ENCODE results near the gene EIF2S3.
"Not testable (repeated sequence)": the region's sequence is repeated elsewhere in the genome, so short reads cannot be mapped to it uniquely, and the experiment has no call there.

EIF2S3 gene

DNA sequence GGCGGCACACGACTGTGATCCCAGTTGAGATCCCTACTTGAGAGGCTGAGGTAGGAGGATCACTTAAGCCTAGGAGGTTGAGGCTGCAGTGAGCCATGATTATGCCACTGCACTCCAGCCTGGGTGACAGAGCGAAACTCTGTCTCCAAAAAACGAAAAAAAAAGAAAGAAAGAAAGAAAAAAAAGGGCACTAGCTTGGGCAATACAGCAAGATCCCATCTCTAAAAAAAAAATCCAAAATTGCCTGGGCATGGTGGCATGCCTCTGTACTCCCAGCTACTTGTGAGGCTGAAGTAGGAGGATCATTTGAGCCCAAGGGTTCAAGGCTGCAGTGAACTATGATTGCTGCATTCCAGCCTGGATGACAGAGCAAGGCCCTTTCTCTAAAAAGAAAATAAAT is 17.0 kb upstream of the EIF2S3 start:
- TF ChIP-seq OSR1 (CRISPR knock-in tag; IDR thresholded peaks at IDR 0.05), result no peak
- TF ChIP-seq ESRRG (CRISPR knock-in tag; IDR thresholded peaks at IDR 0.05), result no peak
- no peak for TF ChIP-seq SNAI2 (CRISPR knock-in tag; IDR thresholded peaks at IDR 0.05)
- TF ChIP-seq ARNTL (CRISPR knock-in tag; IDR thresholded peaks at IDR 0.05; ENCODE audit: borderline replicate concordance, low read depth), result no peak
- no peak for TF ChIP-seq ZNF8 (CRISPR knock-in tag; IDR thresholded peaks at IDR 0.05)
- TF ChIP-seq POU6F1 (CRISPR knock-in tag; IDR thresholded peaks at IDR 0.05; ENCODE audit: borderline replicate concordance, low read depth), result no peak
- no peak for TF ChIP-seq ZC3H10 (CRISPR knock-in tag; IDR thresholded peaks at IDR 0.05)
- TF ChIP-seq, protein P1, sequence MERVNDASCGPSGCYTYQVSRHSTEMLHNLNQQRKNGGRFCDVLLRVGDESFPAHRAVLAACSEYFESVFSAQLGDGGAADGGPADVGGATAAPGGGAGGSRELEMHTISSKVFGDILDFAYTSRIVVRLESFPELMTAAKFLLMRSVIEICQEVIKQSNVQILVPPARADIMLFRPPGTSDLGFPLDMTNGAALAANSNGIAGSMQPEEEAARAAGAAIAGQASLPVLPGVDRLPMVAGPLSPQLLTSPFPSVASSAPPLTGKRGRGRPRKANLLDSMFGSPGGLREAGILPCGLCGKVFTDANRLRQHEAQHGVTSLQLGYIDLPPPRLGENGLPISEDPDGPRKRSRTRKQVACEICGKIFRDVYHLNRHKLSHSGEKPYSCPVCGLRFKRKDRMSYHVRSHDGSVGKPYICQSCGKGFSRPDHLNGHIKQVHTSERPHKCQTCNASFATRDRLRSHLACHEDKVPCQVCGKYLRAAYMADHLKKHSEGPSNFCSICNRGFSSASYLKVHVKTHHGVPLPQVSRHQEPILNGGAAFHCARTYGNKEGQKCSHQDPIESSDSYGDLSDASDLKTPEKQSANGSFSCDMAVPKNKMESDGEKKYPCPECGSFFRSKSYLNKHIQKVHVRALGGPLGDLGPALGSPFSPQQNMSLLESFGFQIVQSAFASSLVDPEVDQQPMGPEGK (CRISPR knock-in tag; IDR thresholded peaks at IDR 0.05; ENCODE audit: borderline replicate concordance), result no peak
- TF ChIP-seq ISL1 (CRISPR knock-in tag; IDR thresholded peaks at IDR 0.05), result no peak
- no peak for TF ChIP-seq TSHZ2 (CRISPR knock-in tag; IDR thresholded peaks at IDR 0.05)
- no peak for TF ChIP-seq ZFP30 (CRISPR knock-in tag; IDR thresholded peaks at IDR 0.05)
- TF ChIP-seq ZNF70 (CRISPR knock-in tag; IDR thresholded peaks at IDR 0.05), result no peak
- no peak for TF ChIP-seq GLIS3 (CRISPR knock-in tag; IDR thresholded peaks at IDR 0.05)
- TF ChIP-seq, protein P2, sequence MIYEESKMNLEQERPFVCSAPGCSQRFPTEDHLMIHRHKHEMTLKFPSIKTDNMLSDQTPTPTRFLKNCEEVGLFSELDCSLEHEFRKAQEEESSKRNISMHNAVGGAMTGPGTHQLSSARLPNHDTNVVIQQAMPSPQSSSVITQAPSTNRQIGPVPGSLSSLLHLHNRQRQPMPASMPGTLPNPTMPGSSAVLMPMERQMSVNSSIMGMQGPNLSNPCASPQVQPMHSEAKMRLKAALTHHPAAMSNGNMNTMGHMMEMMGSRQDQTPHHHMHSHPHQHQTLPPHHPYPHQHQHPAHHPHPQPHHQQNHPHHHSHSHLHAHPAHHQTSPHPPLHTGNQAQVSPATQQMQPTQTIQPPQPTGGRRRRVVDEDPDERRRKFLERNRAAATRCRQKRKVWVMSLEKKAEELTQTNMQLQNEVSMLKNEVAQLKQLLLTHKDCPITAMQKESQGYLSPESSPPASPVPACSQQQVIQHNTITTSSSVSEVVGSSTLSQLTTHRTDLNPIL (CRISPR knock-in tag; IDR thresholded peaks at IDR 0.05; ENCODE audit: low read depth), result no peak
- no peak for TF ChIP-seq ZNF565 (CRISPR knock-in tag; conservative IDR thresholded peaks at IDR 0.05; ENCODE audit: low read depth)
- no peak for TF ChIP-seq ZFP3 (CRISPR knock-in tag; IDR thresholded peaks at IDR 0.05)
- no peak for TF ChIP-seq TCF4 (CRISPR knock-in tag; IDR thresholded peaks at IDR 0.05; ENCODE audit: borderline replicate concordance)
- no peak for TF ChIP-seq BACH2 (CRISPR knock-in tag; IDR thresholded peaks at IDR 0.05; ENCODE audit: borderline replicate concordance)
- no peak for TF ChIP-seq PPARA (CRISPR knock-in tag; IDR thresholded peaks at IDR 0.05; ENCODE audit: borderline replicate concordance)
- ATAC-seq, result no peak

GRCh38 chrX:24046060-24046459 is 8.7 kb upstream of the EIF2S3 start:
- ATAC-seq, result not testable (repeated sequence)

GRCh38 chrX:24049643-24050042 is 5.1 kb upstream of the EIF2S3 start:
- not testable (repeated sequence) for ATAC-seq

DNA sequence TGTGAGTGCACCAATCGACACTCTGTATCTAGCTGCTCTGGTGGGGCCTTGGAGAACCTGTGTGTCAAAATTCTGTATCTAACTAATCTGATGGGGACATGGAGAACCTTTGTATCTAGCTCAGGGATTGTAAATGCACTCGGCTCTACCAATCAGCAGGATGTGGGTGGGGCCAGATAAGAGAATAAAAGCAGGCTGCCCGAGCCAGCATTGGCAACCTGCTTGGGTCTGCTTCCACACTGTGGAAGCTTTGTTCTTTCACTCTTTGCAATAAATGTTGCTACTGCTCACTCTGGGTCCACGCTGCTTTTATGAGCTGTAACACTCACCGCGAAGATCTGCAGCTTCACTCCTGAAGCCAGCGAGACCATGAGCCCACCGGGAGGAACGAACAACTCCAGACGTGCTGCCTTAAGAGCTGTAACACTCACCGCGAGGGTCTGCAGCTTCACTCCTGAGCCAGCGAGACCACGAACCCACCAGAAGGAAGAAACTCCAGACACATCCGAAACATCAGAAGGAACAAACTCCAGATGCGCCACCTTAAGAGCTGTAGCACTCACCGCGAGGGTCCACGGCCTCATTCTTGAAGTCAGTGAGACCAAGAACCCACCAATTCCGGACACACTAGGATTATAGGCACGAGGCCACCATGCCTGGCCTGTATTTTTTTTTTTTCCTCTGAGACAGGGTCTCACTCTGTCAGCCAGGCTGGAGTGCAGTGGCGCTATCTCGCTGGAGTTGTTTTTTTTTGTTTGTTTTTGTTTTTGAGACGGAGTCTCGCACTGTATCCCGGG is 4.0 kb upstream of the EIF2S3 start:
- not testable (repeated sequence) for ATAC-seq

DNA sequence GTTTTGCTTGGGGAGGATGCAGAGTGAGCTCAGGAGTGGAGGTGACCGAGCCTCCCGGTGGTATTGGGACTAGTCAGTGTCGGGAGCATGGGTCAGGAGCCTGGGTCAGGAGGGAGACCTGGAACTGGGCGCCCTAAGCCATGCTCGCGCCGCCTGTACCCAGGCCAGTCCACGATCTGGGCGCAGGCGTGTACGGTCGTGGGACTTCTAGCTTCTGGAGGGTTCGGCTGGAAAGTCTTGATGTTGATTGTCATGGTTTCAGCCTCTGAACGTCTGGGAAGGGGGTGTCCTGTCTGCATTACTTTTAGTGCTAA is 244 bp downstream of the EIF2S3 start:
- ATAC-seq, result peak; percentile 44
- no peak for TF ChIP-seq ZNF8 (CRISPR knock-in tag; IDR thresholded peaks at IDR 0.05)
- TF ChIP-seq POU6F1 (CRISPR knock-in tag; IDR thresholded peaks at IDR 0.05; ENCODE audit: borderline replicate concordance, low read depth), result no peak
- no peak for TF ChIP-seq ZFP30 (CRISPR knock-in tag; IDR thresholded peaks at IDR 0.05)
- TF ChIP-seq, protein P2 (CRISPR knock-in tag; IDR thresholded peaks at IDR 0.05; ENCODE audit: low read depth), result no peak

Measured in SK-N-SH treated with all-trans-retinoic acid at 6 μM for 48 hours (cell line).